GM18858 (cell line): Measurements from ENCODE around the gene CXCR2.

Experiments
- ATAC-seq: cut with Tn5 transposase; IDR thresholded peaks from one replicate; pipeline ENCODE4 v1.9.1; 2021; ENCODE audit not compliant: unreplicated experiment

CXCR2 gene

DNA sequence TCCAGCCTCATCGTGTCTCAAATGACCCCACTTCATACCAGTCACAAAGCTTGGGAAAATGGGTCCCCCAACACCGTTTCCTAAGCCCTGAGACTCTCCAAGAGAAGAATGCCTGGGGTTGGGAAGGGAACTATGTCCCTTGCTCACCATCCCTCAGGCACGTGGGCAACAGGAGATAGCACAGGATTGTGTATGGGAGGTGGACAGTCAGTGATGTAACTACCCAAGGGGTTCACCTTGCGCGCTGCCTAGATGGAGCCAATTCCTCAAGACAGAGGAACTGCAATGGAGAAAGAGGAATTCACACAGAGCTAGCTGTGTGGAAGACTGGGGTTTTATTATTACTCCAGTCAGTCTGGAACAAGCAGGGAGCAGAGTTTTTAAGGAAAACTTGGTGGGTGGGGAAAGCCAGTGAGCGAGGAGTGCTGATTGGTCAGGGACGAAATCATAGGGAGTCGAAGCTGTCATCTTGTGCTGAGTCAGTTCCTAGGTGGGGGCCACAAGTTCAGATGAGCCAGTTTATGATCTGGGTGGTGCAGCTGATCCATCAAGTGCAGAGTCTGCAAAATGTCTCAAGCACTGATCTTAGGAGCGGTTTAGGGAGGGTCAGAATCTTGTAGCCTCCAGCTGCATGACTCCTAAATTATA, 54.8 kb downstream of the CXCR2 start:
- no peak for ATAC-seq

DNA sequence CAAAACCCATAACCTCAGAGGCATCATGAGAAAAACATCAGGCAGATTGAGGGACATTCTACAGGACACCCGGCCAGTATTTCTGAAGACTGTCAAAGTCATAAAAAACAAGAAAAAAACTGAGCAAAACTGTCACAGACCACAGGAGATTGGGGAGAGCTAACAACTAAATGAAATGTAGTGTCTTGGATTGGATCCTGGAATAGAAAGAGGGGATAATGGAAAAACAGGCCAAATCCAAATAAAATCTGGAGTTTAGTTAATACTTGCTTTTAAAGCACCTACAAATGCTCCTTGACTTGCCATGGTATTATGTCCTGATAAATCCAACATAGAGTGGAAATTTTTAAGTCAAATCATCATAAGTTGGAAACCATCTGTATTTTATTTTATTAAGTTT, 58.5 kb downstream of the CXCR2 start:
- ATAC-seq: no peak

DNA sequence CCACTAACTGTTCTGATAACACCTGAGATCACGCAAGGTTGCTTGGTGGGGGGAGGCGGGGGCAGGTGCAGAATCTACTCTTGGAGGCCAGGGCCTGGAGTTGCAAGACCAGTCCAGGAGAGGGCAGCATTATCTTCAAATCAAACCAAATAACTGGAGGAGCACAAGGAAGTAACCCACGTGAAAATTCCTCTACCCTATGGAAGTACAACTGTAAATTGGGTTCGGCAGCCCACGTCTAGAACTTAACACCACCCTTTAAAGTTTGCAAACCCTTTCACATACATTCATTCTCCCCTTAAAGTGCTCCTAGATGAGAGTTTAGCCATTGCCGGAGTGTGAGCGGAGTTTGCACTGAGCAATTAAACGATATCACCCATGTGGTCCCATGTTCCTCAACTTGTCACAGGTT, 60.5 kb downstream of the CXCR2 start:
- no peak for ATAC-seq
